Measurements from ENCODE around the gene MED31. TPM values are rescaled to one million over a fixed set of nuclear protein-coding genes. Genes with fewer than 3 reads are reported as not detected.

Gene MED31
- total and polyA plus RNA-seq, 2 of the 13 experiments (the other 11 are each of a cell fraction or from before 2014, with no cell fraction given): 19.0 to 20.9 TPM

DNA sequence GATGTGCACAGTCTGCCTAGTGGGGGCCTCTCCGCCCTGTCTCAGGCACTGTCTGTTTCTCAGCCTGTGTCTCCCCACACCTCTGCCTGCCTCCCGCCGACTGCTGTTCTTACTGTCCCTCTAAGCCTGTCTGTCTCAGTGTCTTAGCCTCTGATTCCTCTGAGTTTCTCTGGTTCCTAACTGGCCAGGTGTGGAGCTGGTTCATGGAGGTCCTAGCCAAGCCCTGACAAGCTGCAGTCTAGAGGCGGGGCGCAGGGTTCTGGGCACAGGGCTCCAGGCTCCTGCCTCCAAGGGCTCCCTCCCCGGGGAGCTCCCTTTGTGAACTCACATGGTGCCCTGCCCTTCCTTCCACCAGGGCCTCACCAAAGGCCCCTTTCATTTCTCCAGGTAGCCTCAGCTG, 19.6 kb upstream of the MED31 start:
- ATAC-seq (no peak), FAIRE-seq (no peak), DNase-seq (ENCODE audit: low spot score) (no peak)
- no peak overlapping the region for H3K27ac ChIP-seq (ENCODE audit: extremely low read length, insufficient read depth, low read length)
- POLR2A ChIA-PET: interaction anchor here (1.2 to 1.8 kb wide), 3 partner anchors 29 to 41 kb away, joined by 4 to 10 read pairs (median 7); no protein-coding TSS in a partner anchor
- peaks cover 56% of the 10 kb centered on the region for H3K4me1 ChIP-seq (ENCODE audit: insufficient read depth, low read length)
- no TSS peak for BruUV-seq (replicated peaks)
- no peaks in the 10 kb centered on the region for H4K20me1 ChIP-seq (ENCODE audit: insufficient read depth, low read length)
- H3K79me2 ChIP-seq (ENCODE audit: insufficient read depth, low read length): no peaks in the 10 kb centered on the region
- no peak overlapping the region for H3K4me3 ChIP-seq (replicated peaks in 1 of 3; ENCODE audit: insufficient read depth in 1 of 3, low read depth in 2 of 3, low read length in 3 of 3)
- TF ChIP-seq ELF1 (CRISPR knock-in tag; IDR thresholded peaks at IDR 0.05): no peak
- TF ChIP-seq, protein P1, sequence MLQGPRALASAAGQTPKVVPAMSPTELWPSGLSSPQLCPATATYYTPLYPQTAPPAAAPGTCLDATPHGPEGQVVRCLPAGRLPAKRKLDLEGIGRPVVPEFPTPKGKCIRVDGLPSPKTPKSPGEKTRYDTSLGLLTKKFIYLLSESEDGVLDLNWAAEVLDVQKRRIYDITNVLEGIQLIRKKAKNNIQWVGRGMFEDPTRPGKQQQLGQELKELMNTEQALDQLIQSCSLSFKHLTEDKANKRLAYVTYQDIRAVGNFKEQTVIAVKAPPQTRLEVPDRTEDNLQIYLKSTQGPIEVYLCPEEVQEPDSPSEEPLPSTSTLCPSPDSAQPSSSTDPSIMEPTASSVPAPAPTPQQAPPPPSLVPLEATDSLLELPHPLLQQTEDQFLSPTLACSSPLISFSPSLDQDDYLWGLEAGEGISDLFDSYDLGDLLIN (CRISPR knock-in tag; IDR thresholded peaks at IDR 0.05; ENCODE audit: borderline replicate concordance): no peak
- no peak for TF ChIP-seq TAF1 (CRISPR knock-in tag; IDR thresholded peaks at IDR 0.05)
- no peak for TF ChIP-seq ZNF30 (CRISPR knock-in tag; IDR thresholded peaks at IDR 0.05)
- TF ChIP-seq, protein P2, sequence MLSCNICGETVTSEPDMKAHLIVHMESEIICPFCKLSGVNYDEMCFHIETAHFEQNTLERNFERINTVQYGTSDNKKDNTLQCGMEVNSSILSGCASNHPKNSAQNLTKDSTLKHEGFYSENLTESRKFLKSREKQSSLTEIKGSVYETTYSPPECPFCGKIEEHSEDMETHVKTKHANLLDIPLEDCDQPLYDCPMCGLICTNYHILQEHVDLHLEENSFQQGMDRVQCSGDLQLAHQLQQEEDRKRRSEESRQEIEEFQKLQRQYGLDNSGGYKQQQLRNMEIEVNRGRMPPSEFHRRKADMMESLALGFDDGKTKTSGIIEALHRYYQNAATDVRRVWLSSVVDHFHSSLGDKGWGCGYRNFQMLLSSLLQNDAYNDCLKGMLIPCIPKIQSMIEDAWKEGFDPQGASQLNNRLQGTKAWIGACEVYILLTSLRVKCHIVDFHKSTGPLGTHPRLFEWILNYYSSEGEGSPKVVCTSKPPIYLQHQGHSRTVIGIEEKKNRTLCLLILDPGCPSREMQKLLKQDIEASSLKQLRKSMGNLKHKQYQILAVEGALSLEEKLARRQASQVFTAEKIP (CRISPR knock-in tag; IDR thresholded peaks at IDR 0.05; ENCODE audit: borderline replicate concordance): no peak
- TF ChIP-seq, protein P3, sequence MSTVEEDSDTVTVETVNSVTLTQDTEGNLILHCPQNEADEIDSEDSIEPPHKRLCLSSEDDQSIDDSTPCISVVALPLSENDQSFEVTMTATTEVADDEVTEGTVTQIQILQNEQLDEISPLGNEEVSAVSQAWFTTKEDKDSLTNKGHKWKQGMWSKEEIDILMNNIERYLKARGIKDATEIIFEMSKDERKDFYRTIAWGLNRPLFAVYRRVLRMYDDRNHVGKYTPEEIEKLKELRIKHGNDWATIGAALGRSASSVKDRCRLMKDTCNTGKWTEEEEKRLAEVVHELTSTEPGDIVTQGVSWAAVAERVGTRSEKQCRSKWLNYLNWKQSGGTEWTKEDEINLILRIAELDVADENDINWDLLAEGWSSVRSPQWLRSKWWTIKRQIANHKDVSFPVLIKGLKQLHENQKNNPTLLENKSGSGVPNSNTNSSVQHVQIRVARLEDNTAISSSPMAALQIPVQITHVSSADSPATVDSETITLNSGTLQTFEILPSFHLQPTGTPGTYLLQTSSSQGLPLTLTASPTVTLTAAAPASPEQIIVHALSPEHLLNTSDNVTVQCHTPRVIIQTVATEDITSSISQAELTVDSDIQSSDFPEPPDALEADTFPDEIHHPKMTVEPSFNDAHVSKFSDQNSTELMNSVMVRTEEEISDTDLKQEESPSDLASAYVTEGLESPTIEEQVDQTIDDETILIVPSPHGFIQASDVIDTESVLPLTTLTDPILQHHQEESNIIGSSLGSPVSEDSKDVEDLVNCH (CRISPR knock-in tag; IDR thresholded peaks at IDR 0.05): no peak
- TF ChIP-seq ZNF83 (CRISPR knock-in tag; IDR thresholded peaks at IDR 0.05; ENCODE audit: borderline replicate concordance): no peak
- TF ChIP-seq HMG20B (CRISPR knock-in tag; conservative IDR thresholded peaks at IDR 0.05): no peak
- TF ChIP-seq SNRNP70 (IDR thresholded peaks at IDR 0.05; ENCODE audit: low read depth, low read length): no peak
- TF ChIP-seq, protein P4, sequence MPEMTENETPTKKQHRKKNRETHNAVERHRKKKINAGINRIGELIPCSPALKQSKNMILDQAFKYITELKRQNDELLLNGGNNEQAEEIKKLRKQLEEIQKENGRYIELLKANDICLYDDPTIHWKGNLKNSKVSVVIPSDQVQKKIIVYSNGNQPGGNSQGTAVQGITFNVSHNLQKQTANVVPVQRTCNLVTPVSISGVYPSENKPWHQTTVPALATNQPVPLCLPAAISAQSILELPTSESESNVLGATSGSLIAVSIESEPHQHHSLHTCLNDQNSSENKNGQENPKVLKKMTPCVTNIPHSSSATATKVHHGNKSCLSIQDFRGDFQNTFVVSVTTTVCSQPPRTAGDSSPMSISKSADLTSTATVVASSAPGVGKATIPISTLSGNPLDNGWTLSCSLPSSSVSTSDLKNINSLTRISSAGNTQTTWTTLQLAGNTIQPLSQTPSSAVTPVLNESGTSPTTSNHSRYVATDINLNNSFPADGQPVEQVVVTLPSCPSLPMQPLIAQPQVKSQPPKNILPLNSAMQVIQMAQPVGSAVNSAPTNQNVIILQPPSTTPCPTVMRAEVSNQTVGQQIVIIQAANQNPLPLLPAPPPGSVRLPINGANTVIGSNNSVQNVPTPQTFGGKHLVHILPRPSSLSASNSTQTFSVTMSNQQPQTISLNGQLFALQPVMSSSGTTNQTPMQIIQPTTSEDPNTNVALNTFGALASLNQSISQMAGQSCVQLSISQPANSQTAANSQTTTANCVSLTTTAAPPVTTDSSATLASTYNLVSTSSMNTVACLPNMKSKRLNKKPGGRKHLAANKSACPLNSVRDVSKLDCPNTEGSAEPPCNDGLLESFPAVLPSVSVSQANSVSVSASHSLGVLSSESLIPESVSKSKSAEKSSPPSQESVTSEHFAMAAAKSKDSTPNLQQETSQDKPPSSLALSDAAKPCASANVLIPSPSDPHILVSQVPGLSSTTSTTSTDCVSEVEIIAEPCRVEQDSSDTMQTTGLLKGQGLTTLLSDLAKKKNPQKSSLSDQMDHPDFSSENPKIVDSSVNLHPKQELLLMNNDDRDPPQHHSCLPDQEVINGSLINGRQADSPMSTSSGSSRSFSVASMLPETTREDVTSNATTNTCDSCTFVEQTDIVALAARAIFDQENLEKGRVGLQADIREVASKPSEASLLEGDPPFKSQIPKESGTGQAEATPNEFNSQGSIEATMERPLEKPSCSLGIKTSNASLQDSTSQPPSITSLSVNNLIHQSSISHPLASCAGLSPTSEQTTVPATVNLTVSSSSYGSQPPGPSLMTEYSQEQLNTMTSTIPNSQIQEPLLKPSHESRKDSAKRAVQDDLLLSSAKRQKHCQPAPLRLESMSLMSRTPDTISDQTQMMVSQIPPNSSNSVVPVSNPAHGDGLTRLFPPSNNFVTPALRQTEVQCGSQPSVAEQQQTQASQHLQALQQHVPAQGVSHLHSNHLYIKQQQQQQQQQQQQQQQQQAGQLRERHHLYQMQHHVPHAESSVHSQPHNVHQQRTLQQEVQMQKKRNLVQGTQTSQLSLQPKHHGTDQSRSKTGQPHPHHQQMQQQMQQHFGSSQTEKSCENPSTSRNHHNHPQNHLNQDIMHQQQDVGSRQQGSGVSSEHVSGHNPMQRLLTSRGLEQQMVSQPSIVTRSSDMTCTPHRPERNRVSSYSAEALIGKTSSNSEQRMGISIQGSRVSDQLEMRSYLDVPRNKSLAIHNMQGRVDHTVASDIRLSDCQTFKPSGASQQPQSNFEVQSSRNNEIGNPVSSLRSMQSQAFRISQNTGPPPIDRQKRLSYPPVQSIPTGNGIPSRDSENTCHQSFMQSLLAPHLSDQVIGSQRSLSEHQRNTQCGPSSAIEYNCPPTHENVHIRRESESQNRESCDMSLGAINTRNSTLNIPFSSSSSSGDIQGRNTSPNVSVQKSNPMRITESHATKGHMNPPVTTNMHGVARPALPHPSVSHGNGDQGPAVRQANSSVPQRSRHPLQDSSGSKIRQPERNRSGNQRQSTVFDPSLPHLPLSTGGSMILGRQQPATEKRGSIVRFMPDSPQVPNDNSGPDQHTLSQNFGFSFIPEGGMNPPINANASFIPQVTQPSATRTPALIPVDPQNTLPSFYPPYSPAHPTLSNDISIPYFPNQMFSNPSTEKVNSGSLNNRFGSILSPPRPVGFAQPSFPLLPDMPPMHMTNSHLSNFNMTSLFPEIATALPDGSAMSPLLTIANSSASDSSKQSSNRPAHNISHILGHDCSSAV (CRISPR knock-in tag; IDR thresholded peaks at IDR 0.05; ENCODE audit: borderline replicate concordance): no peak
- no peak for TF ChIP-seq KLF13 (CRISPR knock-in tag; IDR thresholded peaks at IDR 0.05)
- H3K36me3 ChIP-seq (replicated peaks in 1 of 2; ENCODE audit: control insufficient read depth in 1 of 2, insufficient read depth in 2 of 2, low read length in 2 of 2): no peaks in the 10 kb centered on the region
- CTCF ChIA-PET (ENCODE audit: low intra/inter-chr PET ratio, low total read pairs): no interaction called here
- H3K9ac ChIP-seq (ENCODE audit: insufficient read depth, low read depth, low read length): 0 out of 2 replicates have a peak overlapping the region, but pooled peaks have one; percentile 6
- H3K27me3 ChIP-seq (ENCODE audit: control insufficient read depth in 1 of 2, insufficient read depth in 2 of 2, low read length in 2 of 2): no peaks in the 10 kb centered on the region
- H3K4me2 ChIP-seq (ENCODE audit: low read depth, low read length): no peak overlapping the region
- no peak overlapping the region for H2AFZ ChIP-seq (ENCODE audit: low read length)
- intact Hi-C loops (cut with micrococcal nuclease; ENCODE audit: unreplicated experiment) (no loop called here), in situ Hi-C loops (cut with HindIII; ENCODE audit: extremely low pct_ligation_motif_present, low pct_unique_long_range_greater_than_20kb) (no loop called here)
- WGBS (ENCODE audit: low lambda C conversion rate): 87% methylated on average over 6 of the region's 6 CpGs
- H3K9me3 ChIP-seq (ENCODE audit: low read length): no peaks in the 10 kb centered on the region

Measured in HepG2 (cell line).